ENCODE data around the gene JARID2.

Gene JARID2

DNA sequence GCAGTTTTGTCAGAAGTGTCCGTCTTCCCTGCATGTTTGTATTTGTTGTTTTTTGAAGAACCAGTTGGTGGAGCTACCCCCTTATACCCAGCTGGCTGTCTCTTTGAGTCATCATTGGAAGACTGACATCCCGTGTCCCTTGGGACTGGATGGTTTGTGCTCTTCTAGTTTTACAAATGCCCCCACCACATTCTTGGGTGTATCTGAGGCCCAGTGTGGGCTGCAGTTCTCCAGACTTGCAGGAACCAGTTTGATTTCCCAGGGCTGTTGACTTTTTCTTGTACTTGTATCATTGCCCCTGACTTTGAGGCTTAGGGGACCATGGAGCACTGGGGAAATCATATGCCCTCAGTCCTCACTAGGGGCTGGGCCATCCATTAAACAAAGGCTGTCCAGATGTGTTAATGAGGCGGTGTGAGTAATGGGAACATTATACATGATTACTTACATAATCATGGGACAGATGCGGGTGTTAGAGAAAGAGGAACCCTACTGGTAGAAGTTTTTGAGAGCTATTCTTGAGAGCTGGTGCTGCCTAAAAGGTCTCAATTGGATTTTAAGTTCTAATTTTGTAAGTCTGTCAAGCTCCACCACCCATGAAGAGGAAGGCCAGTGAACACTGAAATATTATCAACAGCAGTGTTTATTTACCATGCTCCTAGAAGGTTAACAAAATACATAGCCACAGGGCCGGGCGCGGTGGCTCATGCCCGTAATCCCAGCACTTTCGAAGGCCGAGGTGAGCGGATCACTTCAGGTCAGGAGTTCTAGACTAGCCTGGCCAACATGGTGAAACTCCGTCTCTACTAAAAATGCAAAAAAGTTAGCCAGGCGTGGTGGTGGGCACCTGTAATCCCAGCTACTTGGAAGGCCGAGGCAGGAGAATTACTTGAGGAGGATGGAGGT, 8.5 kb downstream of the JARID2 start (continued):
- TF ChIP-seq, protein P1, sequence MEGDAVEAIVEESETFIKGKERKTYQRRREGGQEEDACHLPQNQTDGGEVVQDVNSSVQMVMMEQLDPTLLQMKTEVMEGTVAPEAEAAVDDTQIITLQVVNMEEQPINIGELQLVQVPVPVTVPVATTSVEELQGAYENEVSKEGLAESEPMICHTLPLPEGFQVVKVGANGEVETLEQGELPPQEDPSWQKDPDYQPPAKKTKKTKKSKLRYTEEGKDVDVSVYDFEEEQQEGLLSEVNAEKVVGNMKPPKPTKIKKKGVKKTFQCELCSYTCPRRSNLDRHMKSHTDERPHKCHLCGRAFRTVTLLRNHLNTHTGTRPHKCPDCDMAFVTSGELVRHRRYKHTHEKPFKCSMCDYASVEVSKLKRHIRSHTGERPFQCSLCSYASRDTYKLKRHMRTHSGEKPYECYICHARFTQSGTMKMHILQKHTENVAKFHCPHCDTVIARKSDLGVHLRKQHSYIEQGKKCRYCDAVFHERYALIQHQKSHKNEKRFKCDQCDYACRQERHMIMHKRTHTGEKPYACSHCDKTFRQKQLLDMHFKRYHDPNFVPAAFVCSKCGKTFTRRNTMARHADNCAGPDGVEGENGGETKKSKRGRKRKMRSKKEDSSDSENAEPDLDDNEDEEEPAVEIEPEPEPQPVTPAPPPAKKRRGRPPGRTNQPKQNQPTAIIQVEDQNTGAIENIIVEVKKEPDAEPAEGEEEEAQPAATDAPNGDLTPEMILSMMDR (tag by site-specific recombination; IDR thresholded peaks at IDR 0.05) = peak; percentile 59; the same call in 1 of the 2 replicates
- no peak; the same call in 1 of the 2 replicates for TF ChIP-seq ZNF391 (tag by site-specific recombination; IDR thresholded peaks at IDR 0.05; ENCODE audit: borderline replicate concordance, low read depth)
- TF ChIP-seq ZNF426 (tag by site-specific recombination; IDR thresholded peaks at IDR 0.05) = no peak
- TF ChIP-seq, protein P2, sequence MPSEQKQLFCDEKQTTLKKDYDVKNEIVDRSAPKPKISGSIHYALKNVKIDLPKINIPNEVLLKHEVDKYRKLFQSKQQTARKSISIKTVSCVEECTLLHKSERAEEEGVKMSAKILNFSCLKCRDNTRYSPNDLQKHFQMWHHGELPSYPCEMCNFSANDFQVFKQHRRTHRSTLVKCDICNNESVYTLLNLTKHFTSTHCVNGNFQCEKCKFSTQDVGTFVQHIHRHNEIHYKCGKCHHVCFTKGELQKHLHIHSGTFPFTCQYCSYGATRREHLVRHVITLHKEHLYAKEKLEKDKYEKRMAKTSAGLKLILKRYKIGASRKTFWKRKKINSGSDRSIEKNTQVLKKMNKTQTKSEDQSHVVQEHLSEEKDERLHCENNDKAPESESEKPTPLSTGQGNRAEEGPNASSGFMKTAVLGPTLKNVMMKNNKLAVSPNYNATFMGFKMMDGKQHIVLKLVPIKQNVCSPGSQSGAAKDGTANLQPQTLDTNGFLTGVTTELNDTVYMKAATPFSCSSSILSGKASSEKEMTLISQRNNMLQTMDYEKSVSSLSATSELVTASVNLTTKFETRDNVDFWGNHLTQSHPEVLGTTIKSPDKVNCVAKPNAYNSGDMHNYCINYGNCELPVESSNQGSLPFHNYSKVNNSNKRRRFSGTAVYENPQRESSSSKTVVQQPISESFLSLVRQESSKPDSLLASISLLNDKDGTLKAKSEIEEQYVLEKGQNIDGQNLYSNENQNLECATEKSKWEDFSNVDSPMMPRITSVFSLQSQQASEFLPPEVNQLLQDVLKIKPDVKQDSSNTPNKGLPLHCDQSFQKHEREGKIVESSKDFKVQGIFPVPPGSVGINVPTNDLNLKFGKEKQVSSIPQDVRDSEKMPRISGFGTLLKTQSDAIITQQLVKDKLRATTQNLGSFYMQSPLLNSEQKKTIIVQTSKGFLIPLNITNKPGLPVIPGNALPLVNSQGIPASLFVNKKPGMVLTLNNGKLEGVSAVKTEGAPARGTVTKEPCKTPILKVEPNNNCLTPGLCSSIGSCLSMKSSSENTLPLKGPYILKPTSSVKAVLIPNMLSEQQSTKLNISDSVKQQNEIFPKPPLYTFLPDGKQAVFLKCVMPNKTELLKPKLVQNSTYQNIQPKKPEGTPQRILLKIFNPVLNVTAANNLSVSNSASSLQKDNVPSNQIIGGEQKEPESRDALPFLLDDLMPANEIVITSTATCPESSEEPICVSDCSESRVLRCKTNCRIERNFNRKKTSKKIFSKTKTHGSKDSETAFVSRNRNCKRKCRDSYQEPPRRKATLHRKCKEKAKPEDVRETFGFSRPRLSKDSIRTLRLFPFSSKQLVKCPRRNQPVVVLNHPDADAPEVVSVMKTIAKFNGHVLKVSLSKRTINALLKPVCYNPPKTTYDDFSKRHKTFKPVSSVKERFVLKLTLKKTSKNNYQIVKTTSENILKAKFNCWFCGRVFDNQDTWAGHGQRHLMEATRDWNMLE (tag by site-specific recombination; conservative IDR thresholded peaks at IDR 0.05; ENCODE audit: low read depth) = no peak
- no peak for TF ChIP-seq ZNF214 (tag by site-specific recombination; IDR thresholded peaks at IDR 0.05; ENCODE audit: borderline replicate concordance)
- TF ChIP-seq, protein P3, sequence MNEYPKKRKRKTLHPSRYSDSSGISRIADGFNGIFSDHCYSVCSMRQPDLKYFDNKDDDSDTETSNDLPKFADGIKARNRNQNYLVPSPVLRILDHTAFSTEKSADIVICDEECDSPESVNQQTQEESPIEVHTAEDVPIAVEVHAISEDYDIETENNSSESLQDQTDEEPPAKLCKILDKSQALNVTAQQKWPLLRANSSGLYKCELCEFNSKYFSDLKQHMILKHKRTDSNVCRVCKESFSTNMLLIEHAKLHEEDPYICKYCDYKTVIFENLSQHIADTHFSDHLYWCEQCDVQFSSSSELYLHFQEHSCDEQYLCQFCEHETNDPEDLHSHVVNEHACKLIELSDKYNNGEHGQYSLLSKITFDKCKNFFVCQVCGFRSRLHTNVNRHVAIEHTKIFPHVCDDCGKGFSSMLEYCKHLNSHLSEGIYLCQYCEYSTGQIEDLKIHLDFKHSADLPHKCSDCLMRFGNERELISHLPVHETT (tag by site-specific recombination; IDR thresholded peaks at IDR 0.05) = peak; percentile 27; the same call in 1 of the 2 replicates
- no peak for TF ChIP-seq ZNF768 (tag by site-specific recombination; IDR thresholded peaks at IDR 0.05)
- TF ChIP-seq, protein P4, sequence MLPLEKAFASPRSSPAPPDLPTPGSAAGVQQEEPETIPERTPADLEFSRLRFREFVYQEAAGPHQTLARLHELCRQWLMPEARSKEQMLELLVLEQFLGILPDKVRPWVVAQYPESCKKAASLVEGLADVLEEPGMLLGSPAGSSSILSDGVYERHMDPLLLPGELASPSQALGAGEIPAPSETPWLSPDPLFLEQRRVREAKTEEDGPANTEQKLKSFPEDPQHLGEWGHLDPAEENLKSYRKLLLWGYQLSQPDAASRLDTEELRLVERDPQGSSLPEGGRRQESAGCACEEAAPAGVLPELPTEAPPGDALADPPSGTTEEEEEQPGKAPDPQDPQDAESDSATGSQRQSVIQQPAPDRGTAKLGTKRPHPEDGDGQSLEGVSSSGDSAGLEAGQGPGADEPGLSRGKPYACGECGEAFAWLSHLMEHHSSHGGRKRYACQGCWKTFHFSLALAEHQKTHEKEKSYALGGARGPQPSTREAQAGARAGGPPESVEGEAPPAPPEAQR (tag by site-specific recombination; IDR thresholded peaks at IDR 0.05) = no peak
- no peak for TF ChIP-seq ZNF433 (tag by site-specific recombination; IDR thresholded peaks at IDR 0.05; ENCODE audit: low read depth)
- TF ChIP-seq, protein P5, sequence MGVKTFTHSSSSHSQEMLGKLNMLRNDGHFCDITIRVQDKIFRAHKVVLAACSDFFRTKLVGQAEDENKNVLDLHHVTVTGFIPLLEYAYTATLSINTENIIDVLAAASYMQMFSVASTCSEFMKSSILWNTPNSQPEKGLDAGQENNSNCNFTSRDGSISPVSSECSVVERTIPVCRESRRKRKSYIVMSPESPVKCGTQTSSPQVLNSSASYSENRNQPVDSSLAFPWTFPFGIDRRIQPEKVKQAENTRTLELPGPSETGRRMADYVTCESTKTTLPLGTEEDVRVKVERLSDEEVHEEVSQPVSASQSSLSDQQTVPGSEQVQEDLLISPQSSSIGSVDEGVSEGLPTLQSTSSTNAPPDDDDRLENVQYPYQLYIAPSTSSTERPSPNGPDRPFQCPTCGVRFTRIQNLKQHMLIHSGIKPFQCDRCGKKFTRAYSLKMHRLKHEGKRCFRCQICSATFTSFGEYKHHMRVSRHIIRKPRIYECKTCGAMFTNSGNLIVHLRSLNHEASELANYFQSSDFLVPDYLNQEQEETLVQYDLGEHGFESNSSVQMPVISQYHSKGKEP (tag by site-specific recombination; IDR thresholded peaks at IDR 0.05) = no peak; the same call in 1 of the 2 replicates
- no peak for TF ChIP-seq SALL2 (tag by site-specific recombination; IDR thresholded peaks at IDR 0.05; ENCODE audit: borderline replicate concordance)
- TF ChIP-seq ZBTB8A (tag by site-specific recombination; IDR thresholded peaks at IDR 0.05) = 0 out of 2 replicates have a peak, but pooled peaks have one; percentile 10
- TF ChIP-seq SETDB1 (IDR thresholded peaks at IDR 0.05; ENCODE audit: insufficient read length, low read length) = no peak
- TF ChIP-seq ZNF596 (tag by site-specific recombination; IDR thresholded peaks at IDR 0.05) = no peak
- TF ChIP-seq ZNF792 (tag by site-specific recombination; IDR thresholded peaks at IDR 0.05) = no peak
- TF ChIP-seq KLF7 (tag by site-specific recombination; IDR thresholded peaks at IDR 0.05; ENCODE audit: borderline replicate concordance) = 0 out of 2 replicates have a peak, but pooled peaks have one; percentile 43
- TF ChIP-seq ZNF16 (tag by site-specific recombination; IDR thresholded peaks at IDR 0.05; ENCODE audit: low read depth) = no peak
- no peak; the same call in 1 of the 2 replicates for TF ChIP-seq ZNF146 (tag by site-specific recombination; IDR thresholded peaks at IDR 0.05)
- no peak for TF ChIP-seq ZNF473 (tag by site-specific recombination; IDR thresholded peaks at IDR 0.05)
- no peak for TF ChIP-seq ZBTB20 (tag by site-specific recombination; IDR thresholded peaks at IDR 0.05)
- no peak for TF ChIP-seq HOXA7 (CRISPR knock-in tag; IDR thresholded peaks at IDR 0.05; ENCODE audit: borderline replicate concordance)
- TF ChIP-seq ZNF510 (tag by site-specific recombination; IDR thresholded peaks at IDR 0.05; ENCODE audit: insufficient replicate concordance) = no peak
- TF ChIP-seq KLF8 (tag by site-specific recombination; IDR thresholded peaks at IDR 0.05) = peak; percentile 47; the same call in 1 of the 2 replicates
